ENCODE data around the gene NR1H3.

The NR1H3 gene

DNA sequence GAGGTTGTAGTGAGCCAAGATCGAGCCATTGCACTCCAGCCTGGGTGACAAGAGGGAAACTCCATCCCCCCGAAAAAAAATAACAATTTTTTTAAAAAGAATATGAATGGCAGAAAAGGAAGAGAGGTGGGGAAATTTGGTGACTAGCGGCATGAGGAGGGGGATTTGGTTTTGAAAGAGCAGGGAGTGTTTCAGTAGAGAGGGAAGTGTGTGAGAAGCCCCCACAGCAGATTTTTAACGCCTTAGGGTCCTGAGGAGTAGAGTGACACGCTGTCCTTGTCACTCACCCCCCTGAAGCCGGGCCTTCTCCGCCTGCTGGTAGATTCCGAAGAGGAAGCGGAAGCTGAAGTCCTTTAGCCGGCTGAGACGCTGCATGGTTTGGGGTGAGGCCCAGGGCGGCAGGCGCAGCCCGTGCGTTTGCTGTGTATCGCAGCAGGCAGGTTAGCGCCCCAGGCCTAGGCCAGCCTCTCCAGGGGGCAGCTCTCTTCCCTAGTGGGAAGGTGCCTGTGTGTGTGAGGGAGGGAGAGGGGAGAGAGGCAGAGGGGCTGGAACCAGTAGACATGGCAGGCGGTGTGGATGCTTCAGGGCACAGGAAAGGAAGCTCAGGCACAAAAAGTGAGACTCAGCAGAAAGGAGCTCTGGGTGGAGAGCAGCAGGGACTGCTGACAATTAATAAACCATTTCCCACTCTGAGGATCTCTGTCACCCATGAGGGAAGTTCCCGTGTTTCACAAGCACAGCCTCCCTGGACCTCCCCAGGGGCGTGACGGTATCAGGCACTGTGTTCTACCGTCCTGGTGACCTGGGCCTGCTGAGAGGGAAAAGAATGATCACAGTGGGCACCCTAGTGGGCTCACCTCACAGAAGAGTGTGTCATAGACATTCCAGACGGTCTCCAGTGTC, 13.1 kb upstream of the NR1H3 start:
- no peak for DNase-seq

DNA sequence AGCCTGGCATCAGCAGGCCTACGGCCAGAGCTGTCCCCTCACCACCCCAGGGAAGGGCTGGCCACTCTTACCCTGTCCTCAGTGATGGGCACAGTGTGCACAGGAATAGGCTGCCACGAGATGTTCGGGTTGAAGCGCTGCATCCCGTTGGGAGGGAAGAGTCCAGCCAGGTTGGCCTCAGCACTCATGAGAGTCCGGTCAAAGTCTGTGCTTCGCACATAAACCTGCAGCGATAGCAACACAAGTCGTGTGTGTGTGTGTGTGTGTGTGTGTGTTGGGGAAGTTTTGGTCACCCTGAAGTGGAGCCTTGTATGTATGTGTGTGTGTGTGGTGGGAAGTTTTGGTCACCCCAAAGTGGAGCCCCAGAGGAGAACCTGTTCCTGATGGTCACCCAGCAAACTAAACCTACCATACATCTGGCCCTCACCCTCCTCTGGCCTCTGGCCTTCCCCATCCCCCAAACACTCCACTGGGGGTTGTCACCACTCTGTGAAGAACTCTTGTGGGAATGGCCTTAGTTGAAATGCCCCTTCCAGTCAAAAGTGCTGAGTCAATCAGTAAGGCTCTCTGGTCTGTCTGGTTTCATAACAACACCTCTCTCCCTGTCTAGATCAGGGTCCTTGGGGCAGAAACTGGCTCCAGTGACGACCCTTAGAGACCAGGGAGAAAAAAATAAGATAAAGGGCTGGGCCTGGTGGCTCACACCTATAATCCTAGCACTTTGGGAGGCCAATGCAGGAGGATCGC, 12.0 kb upstream of the NR1H3 start:
- no peak for DNase-seq

DNA sequence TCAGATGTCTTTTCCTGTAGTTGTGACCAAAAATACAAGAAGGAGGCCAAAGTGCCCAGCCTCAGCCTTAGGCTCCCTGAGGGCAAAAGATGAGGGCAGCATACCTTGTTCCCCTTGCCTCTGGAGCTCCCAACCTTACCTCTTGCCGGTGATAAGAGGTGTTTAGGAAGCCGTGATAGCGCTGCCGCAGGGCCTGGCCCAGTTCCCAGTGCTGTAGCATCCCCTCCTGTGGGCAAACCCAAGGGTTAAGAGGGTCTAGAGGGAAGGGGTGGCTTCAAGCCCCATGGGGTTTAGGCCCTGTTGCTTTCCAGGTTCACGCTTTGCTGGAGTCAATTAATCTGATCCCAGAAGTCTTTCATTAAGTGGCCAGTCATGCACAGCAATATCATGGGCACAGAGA, 10.3 kb upstream of the NR1H3 start:
- DNase-seq = no peak

DNA sequence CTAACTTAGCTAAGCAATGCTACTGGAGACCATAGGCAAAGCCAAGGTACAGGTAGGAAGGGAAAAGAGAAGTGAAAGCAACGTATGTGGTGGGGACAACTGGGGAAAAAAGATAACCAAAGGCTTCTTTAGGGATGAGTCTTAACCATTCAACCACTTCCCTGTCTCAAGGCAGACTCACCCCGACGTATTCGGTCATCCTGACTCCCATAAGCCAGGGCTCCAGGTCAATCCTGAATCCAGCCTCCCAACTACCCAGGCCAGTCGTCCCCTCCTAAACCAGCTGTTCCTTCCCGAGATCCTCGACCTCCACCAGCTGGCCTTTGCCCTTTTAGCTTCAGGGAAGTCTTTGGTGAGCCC, 9.5 kb upstream of the NR1H3 start:
- no peak for DNase-seq

DNA sequence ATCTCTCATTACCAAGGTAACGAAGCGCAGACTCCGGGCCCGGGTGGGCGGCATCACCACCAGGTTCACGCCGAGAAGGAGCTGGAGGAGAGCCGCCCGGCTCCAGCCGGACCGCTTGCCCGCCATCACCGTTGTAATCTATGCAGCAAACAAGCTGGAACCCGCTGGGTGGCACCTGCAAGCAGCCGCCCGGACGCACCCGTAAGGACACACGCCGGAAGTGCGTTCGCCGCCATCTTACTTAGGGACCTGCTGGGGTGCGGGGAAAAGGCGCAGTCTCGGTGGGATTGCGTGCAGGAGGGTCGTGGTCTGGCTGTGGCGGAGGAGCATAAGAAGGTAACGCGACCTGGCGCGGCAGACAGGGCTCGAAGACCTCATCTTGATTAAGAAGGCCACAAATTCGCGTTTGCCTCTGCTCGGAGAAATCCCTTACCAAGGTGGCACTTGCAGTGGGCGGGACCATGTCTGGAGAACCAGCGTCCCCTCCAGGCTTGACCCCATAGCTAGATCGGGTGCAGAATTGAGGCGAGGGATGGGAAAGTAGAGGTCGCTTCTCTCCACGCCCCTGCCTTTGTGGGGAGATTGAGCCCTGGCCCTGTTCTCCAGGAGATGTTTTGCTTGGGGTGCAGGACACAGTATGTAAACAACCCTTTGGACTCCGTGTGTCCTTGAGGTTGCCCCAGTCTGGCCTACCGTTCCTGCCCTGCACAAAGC, 9.0 kb upstream of the NR1H3 start, which contains the start of gene ACP2:
Gene ACP2, minus strand, starts transcription at position 151 of the 714 bp plus-strand sequence. Its CDS starts 25 bp downstream, at position 126.
- DNase-seq = no peak

DNA sequence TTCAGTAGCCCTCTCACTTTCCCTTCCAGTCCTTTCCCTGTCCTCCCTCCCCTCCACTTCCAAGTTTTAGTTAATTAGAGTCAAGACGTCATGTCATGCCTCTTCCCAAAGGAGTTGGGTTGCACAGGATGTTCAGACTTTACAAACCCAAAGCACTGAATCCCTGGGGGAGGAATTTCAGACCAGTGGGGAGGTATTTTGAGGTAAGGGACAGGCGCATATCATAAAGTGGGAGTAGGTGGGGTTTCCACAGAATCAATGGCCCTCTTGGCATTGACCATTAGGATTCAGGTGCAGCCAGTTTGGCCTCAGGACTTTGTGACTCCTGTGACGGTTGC, 8.4 kb upstream of the NR1H3 start:
- DNase-seq = no peak

DNA sequence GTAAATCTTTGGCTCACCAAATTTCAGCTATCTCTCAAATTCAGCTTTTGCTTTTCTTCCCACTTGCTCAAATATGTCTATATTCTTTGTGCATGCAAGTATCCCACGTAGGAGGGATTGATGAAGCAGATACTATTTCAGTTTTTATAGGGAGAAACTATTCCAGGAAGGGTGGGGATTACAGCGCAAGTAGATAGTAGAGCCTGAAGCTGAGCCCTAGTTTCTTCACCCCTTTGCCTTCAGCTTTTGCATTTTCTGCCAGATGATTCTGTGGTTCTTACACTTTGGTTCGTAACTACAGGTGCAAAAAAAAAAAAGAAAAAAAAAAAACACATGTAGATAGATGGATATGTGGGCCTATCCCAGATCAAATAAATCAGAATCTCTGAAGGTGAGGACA, 6.0 kb upstream of the NR1H3 start:
- no peak for DNase-seq

DNA sequence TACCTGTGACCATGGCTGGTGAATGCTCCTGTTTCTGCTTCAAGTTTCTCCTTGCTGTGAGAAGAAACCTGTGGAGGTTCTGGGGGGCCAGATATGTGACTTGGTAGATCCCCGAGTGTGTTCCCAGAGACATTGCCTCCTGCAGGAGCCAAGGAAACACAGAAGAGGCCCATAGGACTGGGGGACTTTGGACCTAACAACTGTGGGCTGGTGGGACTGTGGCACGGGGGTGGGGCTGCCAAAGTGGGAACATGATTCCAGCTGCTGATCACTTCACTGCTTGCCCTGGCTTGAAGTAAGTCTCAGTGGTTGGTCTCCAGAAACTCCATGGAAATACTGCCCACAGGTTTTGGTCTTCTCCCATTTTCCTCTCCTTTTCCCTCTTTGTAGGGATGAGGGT, 4.1 kb upstream of the NR1H3 start:
- DNase-seq = no peak

DNA sequence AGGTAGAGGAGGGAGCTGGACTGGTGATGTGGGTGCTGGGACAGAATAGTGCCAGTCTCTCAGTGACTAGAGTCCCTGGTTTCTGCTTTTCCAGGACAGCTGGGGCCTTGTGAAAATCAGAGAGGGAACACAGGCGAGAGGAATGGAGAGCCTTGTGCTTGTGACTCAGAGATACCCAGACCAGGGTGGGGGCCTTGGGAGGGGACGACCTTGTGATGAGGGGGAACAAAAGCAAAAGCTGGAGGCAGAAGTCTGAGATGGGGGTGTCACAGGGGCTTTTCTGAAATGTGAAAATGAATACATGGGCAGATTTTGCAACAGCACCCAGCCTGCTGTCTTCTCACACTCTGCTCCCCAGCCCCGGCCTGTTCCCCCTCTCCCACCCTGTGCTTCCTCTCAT, 3.4 kb upstream of the NR1H3 start:
- DNase-seq = no peak

DNA sequence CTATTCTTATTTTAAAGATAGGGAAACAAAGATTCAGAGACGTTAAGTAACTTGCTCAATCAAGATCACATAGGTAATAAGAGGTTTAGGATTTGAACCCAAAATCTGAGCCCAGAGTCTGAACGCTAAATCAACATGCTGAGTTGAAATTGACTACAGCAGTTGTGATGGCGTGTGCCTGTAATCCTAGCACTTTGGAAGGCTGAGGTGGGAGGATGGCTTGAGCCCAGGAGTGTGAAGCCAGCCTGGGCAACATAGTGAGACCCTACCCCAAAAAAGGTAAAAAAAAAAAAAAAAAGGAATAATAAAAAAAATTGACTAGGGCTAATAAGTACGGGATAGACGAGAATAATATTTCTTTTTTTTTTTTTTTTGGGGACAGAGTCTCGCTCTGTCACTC, 1.4 kb upstream of the NR1H3 start:
- DNase-seq = no peak

DNA sequence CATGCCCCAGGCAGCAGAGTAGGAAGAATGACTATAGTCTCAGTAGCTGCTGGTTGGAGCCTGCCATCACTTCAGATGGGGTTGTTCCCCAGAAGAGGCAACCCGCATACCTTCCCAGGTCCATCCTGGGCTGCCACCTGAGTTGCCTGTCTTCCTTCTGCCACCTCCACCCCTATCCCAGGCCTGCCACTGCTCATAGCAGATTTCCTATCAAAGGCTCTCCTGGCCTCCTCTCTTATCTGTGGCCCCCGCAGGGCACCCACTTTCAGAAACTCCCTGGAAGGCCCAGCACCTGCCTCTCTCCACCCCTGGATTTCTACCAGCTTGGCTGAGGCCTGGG, 649 bp upstream of the NR1H3 start:
- DNase-seq = no peak

DNA sequence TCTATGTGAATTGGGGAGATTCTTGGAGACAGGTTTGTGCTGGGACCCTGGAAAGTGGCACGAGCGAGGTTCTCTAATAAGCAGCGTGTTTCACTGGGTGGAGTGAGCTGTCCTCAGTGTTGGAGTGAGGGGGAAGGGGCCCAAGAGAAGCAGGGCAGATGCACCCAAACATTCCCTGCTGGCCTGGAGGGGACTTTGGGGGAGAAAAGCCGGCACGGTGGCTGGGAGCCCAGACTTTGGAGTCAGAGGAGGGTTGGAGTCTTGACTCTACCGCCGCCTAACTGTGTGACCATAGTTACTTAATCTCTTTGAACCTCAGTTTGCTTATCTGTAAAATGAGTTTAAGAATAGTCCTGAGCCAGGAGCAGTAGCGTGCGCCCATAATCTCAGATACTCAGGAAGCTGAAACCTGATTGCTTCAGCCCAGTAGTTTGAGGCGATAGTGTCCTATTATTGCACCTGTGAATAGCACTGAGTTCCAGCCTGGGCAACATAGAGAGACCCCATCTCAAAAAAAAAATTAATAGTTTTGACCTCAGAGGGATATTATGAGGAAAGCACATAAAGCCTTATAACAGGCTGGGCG, 614 bp downstream of the NR1H3 start:
- DNase-seq = no peak

DNA sequence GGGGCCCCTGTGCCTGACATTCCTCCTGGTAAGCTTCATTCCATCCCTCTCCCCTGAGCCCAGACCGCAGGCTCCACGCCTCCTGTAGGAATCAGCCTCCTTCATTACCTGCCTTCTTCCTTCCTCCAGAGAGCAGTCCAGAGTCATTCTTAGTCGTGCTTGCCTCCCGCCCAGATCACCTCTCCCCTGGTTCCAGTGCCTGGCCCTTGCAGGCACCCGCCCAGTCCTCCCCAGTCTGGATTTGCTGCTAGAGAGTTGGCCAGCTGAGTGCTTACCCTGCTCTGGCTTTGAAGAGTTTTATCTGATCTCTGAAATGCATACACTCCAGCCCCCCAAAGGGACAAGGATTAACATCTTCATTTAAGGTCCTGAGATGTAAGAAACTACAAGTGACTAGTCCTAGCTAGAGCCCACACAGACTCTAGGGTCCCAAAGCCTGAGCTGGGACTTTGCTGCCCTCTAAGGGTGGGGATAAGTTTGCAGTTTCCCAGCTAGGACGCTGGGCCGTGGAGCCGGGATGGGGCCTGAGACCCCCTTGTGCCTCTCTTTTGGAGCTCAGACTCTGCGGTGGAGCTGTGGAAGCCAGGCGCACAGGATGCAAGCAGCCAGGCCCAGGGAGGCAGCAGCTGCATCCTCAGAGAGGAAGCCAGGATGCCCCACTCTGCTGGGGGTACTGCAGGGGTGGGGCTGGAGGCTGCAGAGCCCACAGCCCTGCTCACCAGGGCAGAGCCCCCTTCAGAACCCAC, 1.6 kb downstream of the NR1H3 start:
- DNase-seq = no peak

DNA sequence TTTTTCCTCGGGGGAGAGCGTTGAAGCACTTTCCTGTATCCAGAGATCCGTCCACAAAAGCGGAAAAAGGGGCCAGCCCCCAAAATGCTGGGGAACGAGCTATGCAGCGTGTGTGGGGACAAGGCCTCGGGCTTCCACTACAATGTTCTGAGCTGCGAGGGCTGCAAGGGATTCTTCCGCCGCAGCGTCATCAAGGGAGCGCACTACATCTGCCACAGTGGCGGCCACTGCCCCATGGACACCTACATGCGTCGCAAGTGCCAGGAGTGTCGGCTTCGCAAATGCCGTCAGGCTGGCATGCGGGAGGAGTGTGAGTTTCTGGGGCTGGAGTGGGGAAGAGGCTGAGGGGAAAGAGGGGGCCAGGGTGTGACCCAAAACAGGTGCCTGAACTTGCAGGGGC, 2.6 kb downstream of the NR1H3 start:
- no peak for DNase-seq

DNA sequence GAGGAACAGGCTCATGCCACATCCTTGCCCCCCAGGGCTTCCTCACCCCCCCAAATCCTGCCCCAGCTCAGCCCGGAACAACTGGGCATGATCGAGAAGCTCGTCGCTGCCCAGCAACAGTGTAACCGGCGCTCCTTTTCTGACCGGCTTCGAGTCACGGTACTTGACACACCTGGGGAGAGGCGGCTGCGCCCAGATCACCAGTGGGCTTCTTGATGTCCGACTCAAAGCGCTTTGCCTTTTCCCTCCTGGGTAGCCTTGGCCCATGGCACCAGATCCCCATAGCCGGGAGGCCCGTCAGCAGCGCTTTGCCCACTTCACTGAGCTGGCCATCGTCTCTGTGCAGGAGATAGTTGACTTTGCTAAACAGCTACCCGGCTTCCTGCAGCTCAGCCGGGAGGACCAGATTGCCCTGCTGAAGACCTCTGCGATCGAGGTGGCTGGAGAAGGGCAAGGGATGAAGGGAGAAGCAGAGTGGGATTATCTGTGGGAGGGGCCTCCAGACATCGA, 3.5 kb downstream of the NR1H3 start:
- no peak for DNase-seq

DNA sequence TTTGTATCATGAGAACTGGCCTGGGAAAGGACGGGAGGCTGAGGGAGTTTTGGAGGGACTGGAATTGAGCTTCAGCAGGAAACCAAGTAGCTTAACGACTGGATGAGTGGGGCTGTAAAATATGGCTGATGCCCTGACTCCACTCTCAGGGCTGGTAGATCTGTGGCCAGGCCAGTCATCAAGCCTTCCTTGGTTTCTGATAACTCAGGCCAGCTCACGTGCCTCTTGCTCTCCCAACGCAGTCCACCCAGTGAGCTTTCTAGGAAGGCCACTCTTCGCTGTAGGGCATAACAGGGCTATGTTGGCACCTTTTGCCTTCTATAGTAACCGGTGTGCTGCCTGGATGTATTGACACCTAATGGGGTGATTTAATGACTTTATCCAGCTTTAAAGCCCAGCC, 6.3 kb downstream of the NR1H3 start:
- no peak for DNase-seq

DNA sequence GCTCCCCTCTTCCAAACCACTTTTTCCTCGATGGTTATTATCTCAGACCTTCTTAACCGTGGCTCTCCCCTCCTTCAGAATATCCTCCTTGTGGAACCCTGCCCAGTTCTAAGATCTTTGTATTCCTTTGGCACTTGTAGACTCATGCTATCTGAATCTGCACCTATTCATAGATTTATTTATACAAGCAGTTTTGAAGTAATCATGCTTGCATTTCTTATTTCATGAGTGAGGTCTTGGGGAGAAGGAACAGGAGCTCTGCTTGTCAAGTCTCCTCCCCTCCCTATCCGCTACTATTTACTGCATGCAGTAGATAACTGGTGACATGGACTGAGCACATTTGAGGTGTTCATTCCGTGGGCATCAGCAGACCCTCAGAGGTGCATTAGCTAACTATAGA, 6.7 kb downstream of the NR1H3 start:
- DNase-seq = no peak

DNA sequence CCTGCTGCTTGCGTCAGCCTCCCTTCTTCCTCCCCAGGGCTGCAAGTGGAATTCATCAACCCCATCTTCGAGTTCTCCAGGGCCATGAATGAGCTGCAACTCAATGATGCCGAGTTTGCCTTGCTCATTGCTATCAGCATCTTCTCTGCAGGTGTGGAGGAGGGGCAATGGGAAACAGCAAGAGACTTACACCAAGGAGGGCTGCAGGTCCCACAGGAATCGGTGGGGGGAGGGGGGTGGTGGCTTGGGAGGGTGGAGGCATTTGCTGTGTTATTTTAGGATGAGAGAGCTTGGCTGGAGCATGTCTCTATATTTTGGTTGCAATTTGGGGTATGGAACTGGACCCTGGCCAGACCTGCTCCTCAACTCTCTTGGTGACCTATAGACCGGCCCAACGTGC, 10.1 kb downstream of the NR1H3 start:
- DNase-seq = no peak

DNA sequence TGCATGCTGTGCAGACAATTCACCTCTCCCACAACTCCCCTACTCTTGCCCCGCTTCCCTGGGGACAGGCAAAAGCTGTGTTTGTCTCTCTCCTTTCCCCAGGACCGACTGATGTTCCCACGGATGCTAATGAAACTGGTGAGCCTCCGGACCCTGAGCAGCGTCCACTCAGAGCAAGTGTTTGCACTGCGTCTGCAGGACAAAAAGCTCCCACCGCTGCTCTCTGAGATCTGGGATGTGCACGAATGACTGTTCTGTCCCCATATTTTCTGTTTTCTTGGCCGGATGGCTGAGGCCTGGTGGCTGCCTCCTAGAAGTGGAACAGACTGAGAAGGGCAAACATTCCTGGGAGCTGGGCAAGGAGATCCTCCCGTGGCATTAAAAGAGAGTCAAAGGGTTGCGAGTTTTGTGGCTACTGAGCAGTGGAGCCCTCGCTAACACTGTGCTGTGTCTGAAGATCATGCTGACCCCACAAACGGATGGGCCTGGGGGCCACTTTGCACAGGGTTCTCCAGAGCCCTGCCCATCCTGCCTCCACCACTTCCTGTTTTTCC, 10.7 kb downstream of the NR1H3 start:
- DNase-seq = no peak

DNA sequence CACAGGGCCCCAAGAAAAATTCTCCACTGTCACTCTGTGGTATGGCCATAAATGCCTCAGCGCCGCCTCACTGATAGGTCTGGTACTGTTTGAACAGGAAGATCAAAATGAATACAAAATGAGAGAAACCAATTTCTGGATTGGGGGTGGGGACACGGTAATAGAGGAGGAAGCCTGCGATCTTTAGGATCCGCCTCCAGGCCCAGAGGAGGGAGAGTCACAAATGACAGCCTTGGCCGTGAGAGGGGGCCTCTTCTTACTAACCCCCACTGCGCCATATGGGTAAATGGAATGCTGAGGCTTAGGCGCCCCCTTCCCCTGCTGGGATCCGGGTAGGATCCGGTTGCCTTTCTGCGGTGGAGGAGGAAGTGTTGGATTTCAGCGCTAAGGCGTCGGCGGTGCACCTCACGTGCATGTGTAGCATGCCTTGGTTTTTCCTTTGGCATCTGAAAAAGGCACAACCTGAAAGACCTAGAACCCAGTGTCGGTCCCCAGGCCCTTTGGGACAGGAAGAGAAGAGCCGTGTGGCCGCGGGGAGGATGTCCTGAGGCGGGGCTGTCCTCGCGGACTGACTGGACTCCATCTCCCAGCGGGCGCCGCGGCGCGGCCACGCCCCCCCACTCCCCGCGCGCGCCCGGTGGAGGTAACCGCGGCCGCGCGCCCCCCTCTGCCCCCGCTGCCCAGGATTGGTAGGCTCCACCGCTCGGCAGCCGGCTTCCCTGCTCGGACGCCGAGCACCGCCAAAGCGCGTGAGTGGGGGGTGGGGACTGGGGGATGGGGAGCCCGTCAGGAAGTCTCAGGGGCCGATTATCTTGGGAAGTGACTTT, 11.4 kb downstream of the NR1H3 start:
- DNase-seq = peak; percentile 86

DNA sequence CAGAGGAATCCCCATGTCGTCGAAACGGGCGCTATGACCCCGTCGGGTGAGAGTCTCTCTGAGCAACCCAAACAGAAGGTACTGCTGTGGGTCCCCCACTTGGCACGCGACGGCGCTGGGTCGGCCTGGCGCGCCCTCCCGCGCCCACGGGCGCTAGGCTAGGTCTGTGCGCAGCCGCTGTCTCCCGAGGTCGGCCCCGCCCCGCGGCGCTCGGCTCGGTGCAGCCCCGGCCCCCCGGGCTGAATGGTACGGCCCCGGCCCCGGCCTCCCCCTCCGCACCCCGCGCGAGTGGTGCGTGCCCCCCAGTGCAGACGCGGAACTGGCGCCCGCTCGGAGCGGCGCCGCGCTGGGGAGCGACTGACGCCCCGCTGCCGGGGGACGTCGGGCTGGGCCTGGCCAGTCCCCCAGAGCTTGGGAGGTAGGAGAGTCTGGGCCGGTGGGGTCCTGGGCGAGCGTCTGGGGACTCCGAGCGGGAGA, 12.1 kb downstream of the NR1H3 start, which contains the start of gene MADD:
Gene MADD, plus strand, starts transcription at position 305 of the 477 bp plus-strand sequence.
- DNase-seq = no peak
